ENCODE results near the gene NEIL1.

NEIL1 gene

GRCh38 chr15:75358771-75359536, 12.1 kb downstream of the NEIL1 start:
- Histone ChIP-seq H3F3A (ENCODE audit: control insufficient read depth, insufficient read depth) (no peaks in the 10 kb centered on the region), H3K9me3 (ENCODE audit: control insufficient read depth, insufficient read depth, low read length) (no peaks in the 10 kb centered on the region), H3K27me3 (ENCODE audit: control insufficient read depth, low read length) (no peaks in the 10 kb centered on the region), H3K79me2 (ENCODE audit: control insufficient read depth, low read length) (no peaks in the 10 kb centered on the region), H3K27ac (ENCODE audit: low read depth, low read length) (no peak overlapping the region), H3K4me3 (ENCODE audit: low read length) (no peak overlapping the region), H3K4me2 (ENCODE audit: low read length) (no peak overlapping the region), H3K36me3 (ENCODE audit: control insufficient read depth, low read length) (peaks cover 26% of the 10 kb centered on the region), H4K20me1 (ENCODE audit: control insufficient read depth, insufficient read depth, low read depth, low read length) (no peaks in the 10 kb centered on the region; the same call in 1 of the 2 replicates), H3K4me1 (ENCODE audit: control insufficient read depth, low read length) (peaks cover 8% of the 10 kb centered on the region), H3K9me2 (replicated peaks; ENCODE audit: control insufficient read depth, low read length) (no peaks in the 10 kb centered on the region)
- TF ChIP-seq EZH2phosphoT487 (IDR thresholded peaks at IDR 0.05; ENCODE audit: borderline replicate concordance, low read length) (no peak), CTCF (IDR thresholded peaks at IDR 0.05; ENCODE audit: low read depth, low read length, poor library complexity, severe bottlenecking) (no peak)

- H3K27ac ChIP-seq (ENCODE audit: low read depth, low read length): no peak overlapping the region
- TF ChIP-seq EZH2phosphoT487 (IDR thresholded peaks at IDR 0.05; ENCODE audit: borderline replicate concordance, low read length) (no peak), CTCF (IDR thresholded peaks at IDR 0.05; ENCODE audit: low read depth, low read length, poor library complexity, severe bottlenecking) (no peak)
- no peak overlapping the region for H3K4me2 ChIP-seq (ENCODE audit: low read length)
- no peaks in the 10 kb centered on the region for H3K9me2 ChIP-seq (replicated peaks; ENCODE audit: control insufficient read depth, low read length)
- H3K79me2 ChIP-seq (ENCODE audit: control insufficient read depth, low read length): no peaks in the 10 kb centered on the region
- peaks cover 8% of the 10 kb centered on the region for H3K4me1 ChIP-seq (ENCODE audit: control insufficient read depth, low read length)
- H3K36me3 ChIP-seq (ENCODE audit: control insufficient read depth, low read length): peaks cover 19% of the 10 kb centered on the region
- no peaks in the 10 kb centered on the region; the same call in 1 of the 2 replicates for H4K20me1 ChIP-seq (ENCODE audit: control insufficient read depth, insufficient read depth, low read depth, low read length)
- H3K27me3 ChIP-seq (ENCODE audit: control insufficient read depth, low read length): no peaks in the 10 kb centered on the region
- no peaks in the 10 kb centered on the region for H3K9me3 ChIP-seq (ENCODE audit: control insufficient read depth, insufficient read depth, low read length)
- no peaks in the 10 kb centered on the region for H3F3A ChIP-seq (ENCODE audit: control insufficient read depth, insufficient read depth)
- no peak overlapping the region for H3K4me3 ChIP-seq (ENCODE audit: low read length)
These were observed 12.9 kb downstream of the NEIL1 start for GRCh38 chr15:75359537-75360250.

DNA sequence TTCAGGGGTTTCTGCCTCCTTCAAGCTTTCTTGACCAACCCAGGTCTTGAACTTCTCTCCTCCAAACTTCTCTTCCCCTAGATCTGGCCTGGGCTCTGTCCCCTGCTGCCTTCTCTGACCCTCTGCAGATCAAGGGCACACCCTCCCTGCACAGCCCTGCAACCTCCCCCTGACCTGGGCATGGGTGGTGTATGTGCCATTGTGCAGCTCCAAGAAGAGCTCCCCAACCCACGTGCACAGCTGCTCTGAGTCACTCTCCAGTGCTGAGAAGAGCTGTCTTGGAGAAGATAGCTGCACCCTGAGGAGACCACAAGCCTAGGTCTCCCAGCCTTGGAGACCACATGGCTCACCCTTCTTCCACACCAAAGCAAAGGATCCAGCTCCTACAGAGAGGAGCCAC, 13.6 kb downstream of the NEIL1 start:
- H3K27me3 ChIP-seq (ENCODE audit: control insufficient read depth, low read length): no peaks in the 10 kb centered on the region
- no peak for TF ChIP-seq EZH2phosphoT487 (IDR thresholded peaks at IDR 0.05; ENCODE audit: borderline replicate concordance, low read length)
- no peak for TF ChIP-seq CTCF (IDR thresholded peaks at IDR 0.05; ENCODE audit: low read depth, low read length, poor library complexity, severe bottlenecking)
- no peaks in the 10 kb centered on the region for H3K9me2 ChIP-seq (replicated peaks; ENCODE audit: control insufficient read depth, low read length)
- H3F3A ChIP-seq (ENCODE audit: control insufficient read depth, insufficient read depth): no peaks in the 10 kb centered on the region
- no peaks in the 10 kb centered on the region for H3K79me2 ChIP-seq (ENCODE audit: control insufficient read depth, low read length)
- no peaks in the 10 kb centered on the region for H3K9me3 ChIP-seq (ENCODE audit: control insufficient read depth, insufficient read depth, low read length)
- no peak overlapping the region for H3K27ac ChIP-seq (ENCODE audit: low read depth, low read length)
- H3K4me1 ChIP-seq (ENCODE audit: control insufficient read depth, low read length): peaks cover 8% of the 10 kb centered on the region
- peaks cover 12% of the 10 kb centered on the region for H3K36me3 ChIP-seq (ENCODE audit: control insufficient read depth, low read length)
- H3K4me2 ChIP-seq (ENCODE audit: low read length): no peak overlapping the region
- no peak overlapping the region for H3K4me3 ChIP-seq (ENCODE audit: low read length)
- no peaks in the 10 kb centered on the region; the same call in 1 of the 2 replicates for H4K20me1 ChIP-seq (ENCODE audit: control insufficient read depth, insufficient read depth, low read depth, low read length)

All from DOHH2 (cell line).